Nephron (organoid): ENCODE data around the gene OR52W1.

Experiments
- H3K27ac Mint-ChIP-seq, 3 experiments: 2 replicates each; pipeline ENCODE4 v1.8.0; 2020; ENCODE audit warnings: mixed read lengths in 3 of 3, mild to moderate bottlenecking in 2 of 3, moderate library complexity in 1 of 3
- H3K27me3 Mint-ChIP-seq: 2 replicates; pipeline ENCODE4 v1.8.0; 2021; ENCODE audit warnings: low read depth, mild to moderate bottlenecking, moderate library complexity, mixed read lengths
- H3K36me3 Mint-ChIP-seq: 2 replicates; pipeline ENCODE4 v1.8.0; 2020; ENCODE audit warnings: low read depth, mixed read lengths
- H3K4me1 Mint-ChIP-seq: 2 replicates; pipeline ENCODE4 v1.8.0; 2020; ENCODE audit warnings: mixed read lengths
- H3K4me3 Mint-ChIP-seq, 3 experiments: 2 replicates each; pipeline ENCODE4 v1.8.0; 2020; ENCODE audit warnings: mild to moderate bottlenecking in 3 of 3, mixed read lengths in 3 of 3, moderate library complexity in 2 of 3
- H3K9me3 Mint-ChIP-seq: 2 replicates; pipeline ENCODE4 v1.8.0; 2020; ENCODE audit warnings: mixed read lengths
- CTCF ChIP-seq, 3 experiments: fragments of 200-600 bp; sonication (generic); IDR thresholded peaks; one replicate each; pipeline ENCODE4 v1.5.0; 2021; ENCODE audit warnings: antibody characterized with exemption in 3 of 3; ENCODE audit not compliant: unreplicated experiment in 3 of 3

Gene OR52W1

GRCh38 chr11:6199174-6199810 is at the start of gene OR52W1:
Gene OR52W1, plus strand, starts transcription at chr11:6199224. Its CDS starts 0 bp downstream, at chr11:6199224.
- Mint-ChIP-seq H3K27me3 (no peaks in the 10 kb centered on the region), H3K4me3 (no peak within 1 kb of the TSS), H3K36me3 (peaks cover 10% of the 10 kb centered on the region), H3K27ac (no peak within 1 kb of the TSS), H3K4me1 (no peaks in the 10 kb centered on the region), H3K9me3 (no peaks in the 10 kb centered on the region)
- TF ChIP-seq CTCF (IDR thresholded peaks at IDR 0.05; ENCODE audit: unreplicated experiment in 3 of 3): no peak

- H3K9me3 Mint-ChIP-seq: peaks cover 4% of the 10 kb centered on the region
Measured at GRCh38 chr11:6151117-6151516, 47.9 kb upstream of the OR52W1 start.

GRCh38 chr11:6152126-6152525 is 46.9 kb upstream of the OR52W1 start:
- H3K27ac Mint-ChIP-seq: no peak overlapping the region
- H3K27me3 Mint-ChIP-seq: no peaks in the 10 kb centered on the region
- H3K4me3 Mint-ChIP-seq: no peak overlapping the region
- H3K9me3 Mint-ChIP-seq: peaks cover 4% of the 10 kb centered on the region
- no peak for TF ChIP-seq CTCF (IDR thresholded peaks at IDR 0.05; ENCODE audit: unreplicated experiment in 3 of 3)
- H3K36me3 Mint-ChIP-seq: no peaks in the 10 kb centered on the region
- H3K4me1 Mint-ChIP-seq: no peaks in the 10 kb centered on the region

More at GRCh38 chr11:6151117-6151516, 47.9 kb upstream of the OR52W1 start:
- Mint-ChIP-seq H3K27me3 (no peaks in the 10 kb centered on the region), H3K36me3 (no peaks in the 10 kb centered on the region), H3K4me3 (no peak overlapping the region), H3K27ac (no peak overlapping the region), H3K4me1 (no peaks in the 10 kb centered on the region)
- TF ChIP-seq CTCF (IDR thresholded peaks at IDR 0.05; ENCODE audit: unreplicated experiment in 3 of 3): no peak

GRCh38 chr11:6156628-6157359 is 42.2 kb upstream of the OR52W1 start:
- no peak for TF ChIP-seq CTCF (IDR thresholded peaks at IDR 0.05; ENCODE audit: unreplicated experiment in 3 of 3)
- Mint-ChIP-seq H3K9me3 (no peaks in the 10 kb centered on the region), H3K27ac (no peak overlapping the region), H3K4me1 (no peaks in the 10 kb centered on the region), H3K36me3 (no peaks in the 10 kb centered on the region), H3K27me3 (no peaks in the 10 kb centered on the region), H3K4me3 (no peak overlapping the region)

GRCh38 chr11:6170226-6170625 is 28.8 kb upstream of the OR52W1 start, which contains the start of gene OR52B2:
Gene OR52B2, minus strand, starts transcription at chr11:6170326. Its CDS starts 0 bp downstream, at chr11:6170326.
- H3K27me3 Mint-ChIP-seq: peaks cover 5% of the 10 kb centered on the region
- no peak within 1 kb of the TSS for H3K4me3 Mint-ChIP-seq
- peaks cover 6% of the 10 kb centered on the region for H3K9me3 Mint-ChIP-seq
- no peaks in the 10 kb centered on the region for H3K36me3 Mint-ChIP-seq
- no peak for TF ChIP-seq CTCF (IDR thresholded peaks at IDR 0.05; ENCODE audit: unreplicated experiment in 3 of 3)
- H3K27ac Mint-ChIP-seq: no peak within 1 kb of the TSS
- no peaks in the 10 kb centered on the region for H3K4me1 Mint-ChIP-seq
